Mammary epithelial cell (primary cell): ENCODE measurements around the gene ZNF330.

Experiments
- CTCF ChIP-seq, 2 donors: IDR thresholded peaks in 1 of 2; conservative IDR thresholded peaks in 1 of 2; 2 replicates each; pipeline ENCODE4 v1.5.1; 2011 to 2012; ENCODE audit warnings: inconsistent platforms in 2 of 2, low read length in 2 of 2, mild to moderate bottlenecking in 2 of 2, control low read depth in 1 of 2, low read depth in 1 of 2; ENCODE audit not compliant: insufficient read depth in 1 of 2; ENCODE audit errors: extremely low read depth in 1 of 2
- EZH2 ChIP-seq: IDR thresholded peaks from 2 replicates; pipeline ENCODE4 v1.6.1; 2012; ENCODE audit warnings: low read length, inconsistent platforms, borderline replicate concordance

- TF ChIP-seq CTCF (conservative IDR thresholded peaks at IDR 0.05 in 1 of 2, IDR thresholded peaks at IDR 0.05 in 1 of 2; ENCODE audit: extremely low read depth in 1 of 2, insufficient read depth in 1 of 2, low read depth in 1 of 2, low read length in 2 of 2) (no peak), EZH2 (no peak)
Observed at GRCh38 chr4:141195095-141195707, 25.5 kb upstream of the ZNF330 start.
